GM18861 (cell line): ENCODE results near the gene ARMC9.

Experiments used
- ATAC-seq: cut with Tn5 transposase; IDR thresholded peaks from one replicate; pipeline ENCODE4 v1.9.1; 2021; ENCODE audit not compliant: unreplicated experiment

ARMC9 gene

GRCh38 chr2:231411831-231412617, 213.6 kb downstream of the ARMC9 start:
- peak; percentile 93 for ATAC-seq

DNA sequence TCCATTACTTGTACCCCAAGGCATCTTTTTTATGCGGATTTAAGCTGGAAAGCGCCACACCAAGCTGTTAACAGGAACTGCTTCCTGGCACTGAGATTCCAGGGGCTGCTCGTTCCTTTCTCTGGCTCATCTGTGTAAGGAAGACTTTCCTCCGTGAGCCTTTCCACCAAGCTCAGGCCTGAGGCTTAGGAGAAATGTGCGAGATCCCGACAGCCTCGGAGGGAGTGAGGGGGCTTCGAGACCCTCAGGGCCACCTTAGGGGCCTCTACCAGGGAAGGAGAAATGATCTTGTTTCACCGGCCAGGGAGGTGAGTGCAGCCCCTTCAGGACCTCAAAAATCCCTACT, 214.2 kb downstream of the ARMC9 start:
- no peak for ATAC-seq

- no peak for ATAC-seq
Measured at GRCh38 chr2:231413456-231413855, 215.0 kb downstream of the ARMC9 start.

DNA sequence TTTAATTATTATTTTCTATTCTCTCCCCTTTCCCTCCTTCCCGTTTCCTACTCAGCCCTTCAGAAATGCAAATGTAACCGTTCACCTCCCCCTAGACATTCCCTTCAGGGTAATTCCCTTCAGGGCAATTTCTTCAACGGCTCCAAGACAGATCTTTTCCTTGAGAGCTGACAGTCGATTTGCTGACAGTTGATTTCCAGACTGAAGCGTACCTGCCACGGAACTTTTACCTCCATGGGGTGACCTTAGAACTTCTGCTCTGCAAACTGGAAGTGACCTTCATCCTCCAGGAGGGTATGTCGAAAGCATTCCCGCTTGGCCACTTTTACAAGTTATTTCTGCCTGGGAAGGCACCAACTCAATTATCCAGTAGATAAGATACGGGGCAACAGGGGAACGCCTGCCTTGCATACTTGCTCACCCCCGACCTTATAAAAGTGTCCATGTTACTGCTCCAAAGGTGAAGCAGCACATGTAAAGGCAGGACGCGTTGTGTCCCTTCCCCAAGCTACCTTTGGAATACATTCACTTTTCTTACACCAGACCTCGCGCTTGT, 215.6 kb downstream of the ARMC9 start:
- no peak for ATAC-seq

GRCh38 chr2:231415029-231415428, 216.6 kb downstream of the ARMC9 start:
- no peak for ATAC-seq

GRCh38 chr2:231418820-231419640, 220.6 kb downstream of the ARMC9 start:
- no peak for ATAC-seq

DNA sequence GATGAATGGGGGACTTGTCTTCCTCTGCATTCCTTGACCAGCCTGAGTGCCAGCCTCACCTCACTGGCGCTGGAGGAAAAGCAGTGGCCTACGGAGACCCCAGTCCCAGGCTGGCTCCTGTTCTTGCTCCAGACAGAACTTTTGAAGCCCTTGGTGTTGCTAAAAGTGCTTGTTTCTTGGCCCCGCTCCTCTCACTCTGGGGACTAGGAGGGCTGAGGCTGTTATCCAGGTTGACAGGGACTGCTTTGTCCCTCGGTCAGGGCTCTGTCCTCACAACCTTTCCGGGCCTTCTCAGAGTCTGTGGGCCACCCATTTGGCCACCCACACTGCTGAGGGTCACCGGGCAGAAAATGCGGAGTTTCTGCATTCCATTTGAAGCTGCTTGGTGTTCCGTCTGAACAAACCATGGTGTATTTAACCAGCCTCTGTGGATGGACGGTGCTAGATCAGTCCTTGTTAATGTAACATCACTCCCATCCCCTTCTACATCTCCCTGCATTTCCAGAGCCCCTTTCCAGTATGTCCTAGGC, 222.7 kb downstream of the ARMC9 start:
- no peak for ATAC-seq

DNA sequence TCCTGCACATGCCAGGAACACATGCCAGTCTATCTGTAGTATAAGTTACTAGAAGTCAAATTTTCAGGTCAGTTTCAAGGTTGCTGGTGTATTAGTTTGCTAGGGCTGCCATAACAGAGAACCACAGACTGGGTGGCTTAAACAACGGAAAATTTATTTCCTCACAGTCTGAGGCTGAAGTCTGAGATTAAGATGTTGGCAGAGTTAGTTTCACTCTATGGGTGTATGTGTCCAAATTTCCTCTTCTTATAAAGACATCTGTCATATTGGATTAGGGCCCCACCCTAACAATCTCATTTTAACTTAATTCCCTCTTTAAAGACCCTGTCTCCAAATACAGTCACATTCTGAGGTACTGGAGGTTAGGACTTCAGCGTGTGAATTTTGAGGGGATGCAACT, 223.6 kb downstream of the ARMC9 start:
- ATAC-seq = no peak

- no peak for ATAC-seq
Measured at GRCh38 chr2:231423176-231423575, 224.7 kb downstream of the ARMC9 start.
